RPMI8226 (cell line): ENCODE data around the gene TMEM255A.

Source experiments
- DNase-seq: peaks from one replicate; pipeline ENCODE4 v3.0.0-alpha.2; 2015

The TMEM255A gene

DNA sequence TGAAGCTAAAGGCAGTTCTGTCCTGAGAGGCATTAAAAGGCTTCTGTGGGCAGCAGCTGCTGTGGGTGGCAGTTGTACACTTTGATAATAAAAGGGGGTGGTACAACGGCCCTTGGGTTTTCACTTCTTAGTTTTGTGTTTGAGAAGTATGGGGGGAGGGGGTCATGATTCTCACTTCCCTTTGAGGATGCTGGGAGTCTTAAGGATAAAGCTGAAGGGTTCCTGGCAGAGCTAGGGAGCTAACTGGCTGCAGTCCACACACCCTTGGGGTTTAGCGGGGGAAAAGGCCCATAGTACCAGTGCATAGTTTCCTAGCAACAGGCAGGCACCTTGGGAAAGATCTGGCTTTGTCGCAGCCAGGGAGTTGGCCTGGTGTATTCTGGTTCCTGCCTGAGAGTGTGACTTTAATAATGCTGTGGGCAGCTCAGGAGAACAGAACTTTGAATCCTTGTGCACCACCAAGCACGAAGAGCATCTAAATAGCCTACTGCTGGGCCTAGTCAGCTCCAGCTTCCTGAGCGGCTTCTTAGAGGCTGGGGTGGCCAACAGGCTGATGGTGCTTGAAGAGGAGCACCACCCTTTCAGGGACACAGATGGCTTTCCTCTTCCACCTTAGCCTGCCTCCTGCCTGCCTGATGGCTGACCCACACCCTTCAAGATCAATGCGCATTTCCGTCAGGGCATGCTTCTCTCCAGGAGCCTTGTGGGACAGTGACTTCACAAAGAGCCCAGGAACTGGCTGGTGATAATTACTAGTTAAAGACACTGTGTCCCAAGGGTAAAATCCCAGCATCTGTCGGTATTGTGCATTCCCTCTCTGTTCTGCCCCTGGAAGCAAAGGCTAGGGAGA, 48.2 kb downstream of the TMEM255A start:
- peak; percentile 37 for DNase-seq

DNA sequence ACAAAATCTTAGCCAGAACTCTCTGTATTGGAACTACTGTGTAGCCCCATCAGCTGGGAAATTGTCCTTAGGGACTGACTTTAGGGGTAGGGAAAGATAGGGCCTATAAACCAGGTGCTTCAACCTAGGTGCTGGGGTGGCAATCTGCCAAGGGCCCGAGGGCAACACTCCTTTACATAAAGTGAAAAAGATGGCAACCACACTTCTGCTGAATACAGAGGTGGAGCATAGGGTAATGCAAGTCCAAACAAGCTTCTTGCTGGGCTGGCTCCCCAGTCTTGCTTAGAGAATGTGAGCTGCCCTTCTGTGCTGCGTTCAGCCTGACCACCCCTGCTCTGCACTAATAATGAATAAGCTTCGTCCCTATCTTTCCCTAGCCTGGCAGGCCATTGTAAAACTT, 50.9 kb downstream of the TMEM255A start:
- DNase-seq, result peak; percentile 69

DNA sequence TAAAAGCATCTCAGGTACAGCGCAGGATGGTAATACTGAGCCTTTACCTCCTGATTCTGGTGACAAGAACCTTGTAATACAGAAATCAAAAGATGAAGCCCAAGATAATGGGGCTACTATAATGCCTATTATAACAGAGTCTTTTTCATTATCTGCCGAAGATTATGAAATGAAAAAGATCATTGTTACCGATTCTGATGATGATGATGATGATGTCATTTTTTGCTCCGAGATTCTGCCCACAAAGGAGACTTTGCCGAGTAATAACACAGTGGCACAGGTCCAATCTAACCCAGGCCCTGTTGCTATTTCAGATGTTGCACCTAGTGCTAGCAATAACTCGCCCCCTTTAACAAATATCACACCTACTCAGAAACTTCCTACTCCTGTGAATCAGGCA, 57.5 kb downstream of the TMEM255A start:
- DNase-seq, result no peak

- peak; percentile 59 for DNase-seq
Measured at GRCh38 chrX:120251471-120252011, 59.7 kb downstream of the TMEM255A start.

DNA sequence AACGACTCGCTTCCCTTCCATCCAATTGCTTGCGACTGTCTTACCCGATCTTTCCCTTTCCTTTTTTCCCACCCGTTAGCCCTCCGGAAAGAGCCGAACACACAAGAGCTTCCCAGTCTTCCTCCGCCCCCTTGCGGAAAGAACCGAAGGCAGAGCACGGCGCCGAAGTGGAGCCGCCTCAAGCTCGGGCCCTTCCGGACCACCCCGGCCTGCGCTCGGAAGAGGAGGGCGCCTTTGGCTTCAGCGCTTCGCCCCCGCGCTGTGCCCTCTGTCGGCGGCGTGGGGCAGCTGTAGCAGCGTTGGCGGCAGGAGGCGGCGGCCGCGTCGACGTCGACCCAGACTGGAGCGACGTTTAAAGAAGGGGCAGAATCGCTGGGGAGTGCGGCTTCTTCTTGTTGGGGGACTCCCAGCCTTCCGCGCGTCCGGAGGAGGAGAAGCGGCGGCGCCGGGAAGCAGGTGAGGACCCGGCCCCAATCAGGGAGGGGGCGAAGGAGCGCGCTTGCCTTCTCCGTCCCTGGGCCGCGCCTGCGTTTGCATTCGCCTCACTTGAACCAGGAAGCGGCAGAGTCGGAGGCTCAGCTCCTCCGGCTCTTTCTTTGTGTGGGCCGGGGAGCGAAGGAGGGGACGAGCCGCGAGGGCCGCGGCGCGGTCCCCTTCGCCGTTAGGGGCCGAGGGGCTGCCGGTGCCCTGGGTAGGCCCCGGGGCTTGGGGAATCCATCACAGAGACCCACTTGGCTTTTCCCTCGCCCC, 60.6 kb downstream of the TMEM255A start, which contains the start of gene ZBTB33:
Gene ZBTB33 (plus strand): TSS at position 291 of the 750 bp plus-strand sequence. CDS start 2,604 bp downstream, outside the sequence.
- DNase-seq, result peak; percentile 94

DNA sequence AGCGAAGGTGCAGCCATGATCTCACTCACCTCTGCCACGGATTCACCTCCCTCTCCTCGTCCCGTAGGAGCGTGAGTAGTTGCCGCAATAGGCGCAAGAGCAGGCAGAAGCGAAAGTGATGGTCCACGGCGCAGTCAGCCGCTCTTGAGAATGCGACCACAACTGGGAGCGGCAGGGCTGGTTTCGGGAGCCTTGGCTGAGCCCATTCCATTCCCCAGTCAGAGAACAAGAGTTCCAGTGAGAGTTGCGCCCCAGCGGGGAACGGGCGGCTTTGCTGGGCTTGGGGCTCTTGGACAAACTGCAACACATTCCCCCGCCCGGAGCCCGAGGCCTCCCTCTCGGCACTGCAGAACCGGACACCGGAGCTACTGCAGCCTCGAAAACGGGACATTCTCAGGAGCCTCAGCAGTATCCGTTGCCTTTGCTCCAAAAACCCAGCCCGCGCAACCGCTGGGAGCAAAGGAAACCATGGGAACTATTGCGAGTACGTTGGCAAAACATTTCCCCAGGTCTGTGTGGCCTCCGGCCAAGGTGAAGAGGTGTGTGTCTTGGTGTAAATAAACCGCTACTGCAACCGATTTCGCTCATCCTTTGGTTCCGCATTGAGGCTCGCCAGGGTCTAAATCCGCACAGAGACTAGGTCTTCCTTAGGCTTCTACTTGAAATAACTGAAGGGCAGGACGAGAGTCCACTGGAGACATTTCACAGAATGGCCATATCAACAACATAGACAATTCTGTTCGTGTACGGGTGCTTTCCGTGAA, 66.3 kb downstream of the TMEM255A start:
- peak; percentile 87 for DNase-seq

GRCh38 chrX:120244395-120244734, 66.9 kb downstream of the TMEM255A start:
- no peak for DNase-seq

- DNase-seq, result no peak
Measured at GRCh38 chrX:120242813-120243212, 68.4 kb downstream of the TMEM255A start.

DNA sequence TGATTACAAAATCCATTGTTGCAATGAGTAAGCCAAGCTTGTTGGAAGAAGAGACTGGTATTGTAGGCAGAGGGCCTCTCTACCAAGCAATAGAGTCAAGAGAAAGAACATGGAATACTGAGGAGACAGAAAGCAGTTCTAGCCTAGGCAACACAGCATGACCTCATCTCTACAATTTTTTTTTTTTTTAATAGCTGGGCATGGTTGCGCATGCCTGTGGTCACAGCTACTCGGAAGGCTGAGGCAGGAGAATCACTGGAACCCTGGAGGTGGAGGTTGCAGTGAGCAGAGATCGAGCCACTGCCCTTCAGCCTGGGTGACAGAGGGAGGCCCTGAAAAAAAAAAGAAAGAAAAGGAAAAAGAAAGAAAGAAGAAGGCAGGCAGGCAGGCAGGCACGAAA, 72.3 kb downstream of the TMEM255A start:
- DNase-seq, result no peak

DNA sequence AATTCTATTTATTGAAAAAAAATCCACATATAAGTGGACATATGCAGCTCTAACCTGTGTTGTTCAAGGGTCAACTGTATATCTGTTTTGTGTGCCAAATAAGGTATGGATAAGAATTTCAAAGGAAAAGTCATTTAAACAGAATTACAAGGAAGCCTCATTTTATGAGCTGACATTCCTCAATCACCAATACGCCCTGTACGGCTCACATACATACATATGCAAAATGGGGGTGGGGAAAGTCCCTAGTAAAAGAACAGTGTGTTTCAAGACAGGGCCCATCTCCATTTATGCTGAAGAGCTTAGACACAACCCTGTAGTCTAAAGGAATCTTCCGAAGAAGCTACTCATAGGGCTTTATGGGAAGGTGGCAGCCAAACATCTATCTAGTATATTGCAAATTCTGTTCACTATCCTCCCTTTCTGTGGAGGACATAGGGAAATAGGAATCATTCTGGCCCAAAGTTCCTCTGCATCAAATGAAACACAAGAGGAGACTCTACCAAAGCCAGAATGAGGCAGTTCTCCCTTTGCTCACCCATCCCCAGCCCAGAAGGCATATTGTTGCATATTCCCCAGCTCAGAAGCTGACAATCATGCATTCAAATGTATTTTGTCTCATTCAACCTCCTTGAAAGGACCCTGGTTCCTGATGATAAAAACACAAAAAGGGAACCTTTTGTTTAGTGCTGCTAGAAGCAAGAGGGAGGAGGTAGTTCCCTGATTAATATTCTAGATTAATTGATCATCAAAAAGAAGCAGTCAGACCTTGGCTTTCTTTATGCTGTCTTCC, 74.4 kb downstream of the TMEM255A start:
- DNase-seq, result no peak

DNA sequence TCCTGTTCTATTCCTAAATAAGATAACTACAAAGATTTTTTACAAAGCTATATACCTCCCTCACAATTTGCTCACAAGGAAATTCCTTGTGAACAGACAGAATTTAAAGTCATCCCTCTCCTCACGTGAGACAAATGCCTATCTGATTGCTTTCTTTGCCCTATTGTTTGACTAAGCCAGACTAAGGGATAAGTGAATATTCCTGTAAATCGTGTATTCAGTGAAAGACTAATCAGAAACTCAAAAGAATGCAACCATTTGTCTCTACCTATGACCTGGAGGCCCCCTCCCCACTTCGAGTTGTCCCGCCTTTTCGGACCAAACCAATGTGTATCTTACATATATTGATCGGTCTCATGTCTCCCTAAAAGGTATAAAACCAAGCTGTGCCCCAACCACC, 76.0 kb downstream of the TMEM255A start:
- DNase-seq, result no peak

- DNase-seq, result no peak
Measured at GRCh38 chrX:120228187-120228908, 82.9 kb downstream of the TMEM255A start.

- DNase-seq, result no peak
Measured at GRCh38 chrX:120224388-120224787, 86.9 kb downstream of the TMEM255A start.

GRCh38 chrX:120223374-120223773, 87.9 kb downstream of the TMEM255A start:
- no peak for DNase-seq

DNA sequence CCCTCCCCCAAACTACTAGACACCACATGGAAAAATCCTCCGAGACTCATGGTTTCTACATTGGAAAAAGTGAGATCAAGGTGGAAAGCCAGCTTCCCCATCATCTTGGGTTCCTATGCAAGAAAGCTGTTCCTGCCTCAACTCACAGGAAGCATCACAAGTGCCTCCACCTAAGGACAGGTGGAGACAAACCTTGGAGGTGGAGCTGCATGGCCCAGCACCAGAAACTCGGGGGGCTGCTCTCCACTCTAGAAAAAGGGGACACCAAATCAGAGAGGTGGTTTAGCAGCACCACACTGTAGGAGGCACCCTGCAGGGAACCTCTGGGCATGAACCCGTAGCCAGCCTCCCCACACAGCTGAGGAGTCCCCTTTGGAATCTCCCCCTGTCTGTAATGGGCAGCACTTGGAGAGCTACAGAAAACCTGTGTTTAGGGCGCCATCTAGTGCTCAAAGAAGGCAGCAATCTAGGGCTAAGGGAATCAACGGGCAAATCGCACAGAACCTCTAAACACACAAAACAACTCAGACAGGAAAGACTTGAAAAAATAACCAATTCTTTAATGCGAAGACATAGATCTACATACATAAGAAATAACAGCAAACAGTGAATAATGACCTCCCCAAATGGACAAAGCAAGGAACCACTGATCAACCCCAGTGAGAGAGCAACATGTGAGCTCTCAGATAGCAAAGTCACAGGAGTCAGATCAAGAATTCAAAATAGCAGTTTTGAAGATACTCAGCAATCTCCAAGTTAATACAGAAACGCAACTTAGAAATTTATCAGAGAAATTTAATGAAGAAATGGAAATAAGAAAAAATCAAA, 97.6 kb downstream of the TMEM255A start:
- peak; percentile 64 for DNase-seq
